ENCODE results near the gene DAD1.

GRCh38 chr14:22530127-22530526 lies 58.9 kb downstream of the DAD1 start:
- TF ChIP-seq POLR2AphosphoS5 (IDR thresholded peaks at IDR 0.05; ENCODE audit: low read depth, low read length) (no peak), POLR2A (IDR thresholded peaks at IDR 0.05; ENCODE audit: low read depth, low read length) (no peak)

All from GM12892 (cell line).